Stimulated activated CD4-positive, alpha-beta T cell treated with anti-CD3 and anti-CD28 coated beads, Interleukin-1b, Interleukin-23, amount 100 ng/mL, for 48 hours (primary cell): ENCODE data around the gene TAF3.

Experiments
- DNase-seq: peaks from one replicate; pipeline ENCODE4 v3.0.0-alpha.2; 2020

Gene TAF3

GRCh38 chr10:8036506-8037198 is 218.3 kb downstream of the TAF3 start:
- DNase-seq: no peak

GRCh38 chr10:8037199-8037801 is 219.0 kb downstream of the TAF3 start:
- no peak for DNase-seq

- no peak for DNase-seq
Measured at GRCh38 chr10:8037941-8038894, 219.9 kb downstream of the TAF3 start.

GRCh38 chr10:8039321-8039881 is 221.1 kb downstream of the TAF3 start:
- no peak for DNase-seq

GRCh38 chr10:8040651-8041050 is 222.3 kb downstream of the TAF3 start:
- no peak for DNase-seq

- DNase-seq: no peak
Measured at GRCh38 chr10:8041284-8041991, 223.1 kb downstream of the TAF3 start.

- DNase-seq: no peak
Measured at GRCh38 chr10:8041992-8042720, 223.9 kb downstream of the TAF3 start.

GRCh38 chr10:8042721-8043568 is 224.6 kb downstream of the TAF3 start:
- no peak for DNase-seq

GRCh38 chr10:8043569-8044306 is 225.4 kb downstream of the TAF3 start:
- DNase-seq: peak; percentile 55

GRCh38 chr10:8044331-8044907 is 226.1 kb downstream of the TAF3 start:
- no peak for DNase-seq

- no peak for DNase-seq
Measured at GRCh38 chr10:8044908-8045725, 226.8 kb downstream of the TAF3 start.

- no peak for DNase-seq
Measured at GRCh38 chr10:8045726-8046494, 227.6 kb downstream of the TAF3 start.

GRCh38 chr10:8047452-8048280 is 229.4 kb downstream of the TAF3 start:
- no peak for DNase-seq

- no peak for DNase-seq
Measured at GRCh38 chr10:8048281-8049008, 230.1 kb downstream of the TAF3 start.

- DNase-seq: no peak
Measured at GRCh38 chr10:8049045-8049864, 230.9 kb downstream of the TAF3 start.
